GM12878 (cell line): ENCODE data around the gene IGFBP2. TPM values are rescaled to one million over a fixed set of nuclear protein-coding genes. Genes with fewer than 3 reads are reported as not detected.

Experiments used
- ATAC-seq: fragments of 200-7000 bp; cut with Tn5 transposase; 3 replicates; pipeline ENCODE4 v1.9.1; 2020; ENCODE audit warnings: mild to moderate bottlenecking, moderate library complexity
- BruUV-seq: library from RNA; stranded (reverse); fragments of 400-500 nt; replicated peaks from 2 replicates; lab custom pipeline; 2021; lab: Mats Ljungman, UMichigan
- CTCF ChIA-PET: fragments of 300-600 bp; sonication (Branson Sonifier 250); formaldehyde crosslinking; extraction: SDS; loops from one replicate; lab custom pipeline; 2021; ENCODE audit warnings: inconsistent platforms; lab: Yijun Ruan, JAX
- POLR2A ChIA-PET: fragments of 350-600 bp; formaldehyde crosslinking; extraction: SDS; loops from one replicate; lab custom pipeline; 2021; ENCODE audit warnings: inconsistent platforms; lab: Charles Lee
- RAD21 ChIA-PET: fragments of 300-600 bp; sonication (Branson Sonifier 250); formaldehyde crosslinking; loops from one replicate; lab custom pipeline; 2023; ENCODE audit warnings: antibody characterized with exemption; ENCODE audit not compliant: unreplicated experiment; lab: Charles Lee
- SMC1A ChIA-PET: fragments of 300-600 bp; sonication (Branson Sonifier 250); formaldehyde crosslinking; loops from one replicate; lab custom pipeline; 2023; ENCODE audit not compliant: unreplicated experiment, uncharacterized antibody; lab: Charles Lee
- DNase-seq: peaks from one replicate; pipeline ENCODE4 v3.0.0-alpha.2; 2011; ENCODE audit warnings: low read depth, low spot score
- FAIRE-seq: peaks from 3 replicates; lab custom pipeline; 2011; peaks lifted over from hg19 to GRCh38; lab: Jason Lieb, UNC
- H2AFZ ChIP-seq: 2 replicates; pipeline ENCODE4 v1.6.0; 2011; ENCODE audit warnings: low read depth, low read length, control low read depth; ENCODE audit not compliant: control insufficient read depth
- H3K27ac ChIP-seq: 2 replicates; pipeline ENCODE4 v1.5.1; 2011; ENCODE audit warnings: control low read depth; ENCODE audit not compliant: control insufficient read depth, insufficient read depth
- H3K27me3 ChIP-seq, 2 experiments: replicated peaks in 1 of 2; 2 replicates each; pipeline versions ENCODE4 v1.6.0 to v1.6.1; 2011; ENCODE audit warnings: low read length in 1 of 2; ENCODE audit not compliant: control insufficient read depth in 2 of 2, insufficient read depth in 2 of 2
- H3K36me3 ChIP-seq, 2 experiments: 2 replicates each; pipeline ENCODE4 v1.5.1; 2011; ENCODE audit warnings: low read length in 1 of 2; ENCODE audit not compliant: control insufficient read depth in 2 of 2, insufficient read depth in 2 of 2
- H3K4me1 ChIP-seq: 2 replicates; pipeline ENCODE4 v1.6.1; 2011; ENCODE audit warnings: mild to moderate bottlenecking, low read length, moderate library complexity, mixed read lengths; ENCODE audit not compliant: control insufficient read depth, insufficient read depth
- H3K4me2 ChIP-seq: 2 replicates; pipeline ENCODE4 v1.6.0; 2011; ENCODE audit warnings: control low read depth; ENCODE audit not compliant: control insufficient read depth, insufficient read depth
- H3K4me3 ChIP-seq: fragments of 200-600 bp; sonication (generic); 2 replicates; pipeline ENCODE4 v1.5.1; 2016
- H3K79me2 ChIP-seq: 2 replicates; pipeline ENCODE4 v1.6.0; 2011; ENCODE audit warnings: low read length; ENCODE audit not compliant: control insufficient read depth, insufficient read depth
- H3K9ac ChIP-seq: 2 replicates; pipeline ENCODE4 v1.8.0; 2011; ENCODE audit warnings: low read length, control low read depth, mixed read lengths; ENCODE audit not compliant: control insufficient read depth, insufficient read depth
- H3K9me3 ChIP-seq: replicated peaks from 3 replicates; pipeline ENCODE4 v1.5.1; 2011; ENCODE audit warnings: mild to moderate bottlenecking, low read length; ENCODE audit not compliant: control insufficient read depth, insufficient read depth
- H4K20me1 ChIP-seq: 2 replicates; pipeline ENCODE4 v1.6.0; 2011; ENCODE audit not compliant: control insufficient read depth, insufficient read depth
- BRCA1 ChIP-seq: IDR thresholded peaks from 2 replicates; pipeline ENCODE4 v1.6.1; 2011; ENCODE audit warnings: low read depth, low read length, improper control_type of control experiment
- CREM ChIP-seq: IDR thresholded peaks from 2 replicates; pipeline ENCODE4 v1.6.1; 2014; ENCODE audit warnings: antibody characterized with exemption, low read depth
- DPF2 ChIP-seq: fragments of 450-650 bp; IDR thresholded peaks from 2 replicates; pipeline ENCODE4 v1.6.1; 2017; ENCODE audit warnings: mild to moderate bottlenecking
- ESRRA ChIP-seq: IDR thresholded peaks from 2 replicates; pipeline ENCODE4 v1.6.1; 2012; ENCODE audit warnings: mild to moderate bottlenecking, low read length, improper control_type of control experiment
- FOXK2 ChIP-seq: fragments of 450-650 bp; IDR thresholded peaks from 2 replicates; pipeline ENCODE4 v1.6.1; 2017; ENCODE audit warnings: mild to moderate bottlenecking, moderate library complexity
- HCFC1 ChIP-seq: fragments of 150-350 bp; IDR thresholded peaks from 2 replicates; pipeline ENCODE4 v1.6.1; 2014; ENCODE audit warnings: low read length
- IRF4 ChIP-seq: IDR thresholded peaks from 2 replicates; pipeline ENCODE4 v1.6.1; 2011; ENCODE audit warnings: low read depth, low read length
- NFXL1 ChIP-seq: fragments of 450-650 bp; IDR thresholded peaks from 2 replicates; pipeline ENCODE4 v1.6.1; 2017; ENCODE audit warnings: antibody characterized with exemption, mild to moderate bottlenecking, borderline replicate concordance
- PAX5 ChIP-seq: IDR thresholded peaks from 2 replicates; pipeline ENCODE4 v1.6.1; 2011; ENCODE audit warnings: low read depth, low read length, borderline replicate concordance
- STAT3 ChIP-seq: IDR thresholded peaks from 2 replicates; pipeline ENCODE4 v1.6.1; 2011; ENCODE audit warnings: low read depth, low read length, improper control_type of control experiment
- WGBS: methylation state at CpG from one replicate; pipeline ENCODE4 v1.1.6; 2016; ENCODE audit warnings: low lambda C conversion rate; ENCODE audit not compliant: insufficient replicate concordance, insufficient coverage; ENCODE audit errors: missing lambda C conversion rate; 5-methylcytosine and 5-hydroxymethylcytosine counted together
- in situ Hi-C: fragments of 300-500 bp; cut with MboI; formaldehyde crosslinking; loops from 9 replicates; pipeline ENCODE4 v1.14.3; 2018; ENCODE audit warnings: mixed read lengths
- intact Hi-C: fragments of 100-400 bp; cut with micrococcal nuclease; formaldehyde crosslinking; loops from one replicate; pipeline ENCODE4 v1.14.2; 2022; ENCODE audit not compliant: unreplicated experiment
- polyA plus RNA-seq, 11 experiments: library from polyadenylated mRNA; depleted of rRNA in 4 of 11; unstranded in 6 of 11; stranded (reverse) in 5 of 11; fragments of >200 nt; fragmentation: Nextera tagmentation in 4 of 11; fragmentation: Illumina TruSeq in 1 of 11; extraction: Ambion mirVana in 4 of 11; extraction: Trizol in 1 of 11; gene quantifications; 1 replicate in 1 of 11; 2 replicates in 10 of 11; pipeline versions ENCODE4 v1.2.1 to v1.2.3, GENCODE V29; 2011 to 2016; ENCODE audit warnings: inconsistent platforms in 2 of 11, missing spikeins in 2 of 11, low read depth in 1 of 11
- total RNA-seq, 4 experiments: library from RNA; depleted of rRNA in 3 of 4; stranded (reverse); fragments of >200 nt in 3 of 4; fragmentation: Illumina TruSeq in 1 of 4; extraction: Trizol in 1 of 4; gene quantifications; 2 replicates each; pipeline versions ENCODE4 v1.2.1 to v1.2.3, GENCODE V29; 2013 to 2021
- TF ChIP-seq, protein P1 (sequence below): fragments of 450-650 bp; IDR thresholded peaks from 2 replicates; pipeline ENCODE4 v1.6.1; 2016; ENCODE audit warnings: mild to moderate bottlenecking, moderate library complexity, borderline replicate concordance
- TF ChIP-seq, protein P2 (sequence below): fragments of 450-650 bp; IDR thresholded peaks from 2 replicates; pipeline ENCODE4 v1.6.1; 2017; ENCODE audit warnings: mild to moderate bottlenecking
- TF ChIP-seq, protein P3 (sequence below): fragments of 450-650 bp; IDR thresholded peaks from 2 replicates; pipeline ENCODE4 v1.6.1; 2017; ENCODE audit warnings: mild to moderate bottlenecking, moderate library complexity
- TF ChIP-seq, protein P4 (sequence below): IDR thresholded peaks from 2 replicates; pipeline ENCODE4 v1.6.1; 2011; ENCODE audit warnings: borderline replicate concordance, low read depth, mild to moderate bottlenecking, moderate library complexity, low read length; ENCODE audit not compliant: insufficient read depth, poor library complexity, severe bottlenecking

The IGFBP2 gene
- total and polyA plus RNA-seq, 10 of the 15 experiments (the other 5 are each of a cell fraction or from before 2014, with no cell fraction given): 0.11 to 1.5 (median 0.38) TPM; not detected in 5

DNA sequence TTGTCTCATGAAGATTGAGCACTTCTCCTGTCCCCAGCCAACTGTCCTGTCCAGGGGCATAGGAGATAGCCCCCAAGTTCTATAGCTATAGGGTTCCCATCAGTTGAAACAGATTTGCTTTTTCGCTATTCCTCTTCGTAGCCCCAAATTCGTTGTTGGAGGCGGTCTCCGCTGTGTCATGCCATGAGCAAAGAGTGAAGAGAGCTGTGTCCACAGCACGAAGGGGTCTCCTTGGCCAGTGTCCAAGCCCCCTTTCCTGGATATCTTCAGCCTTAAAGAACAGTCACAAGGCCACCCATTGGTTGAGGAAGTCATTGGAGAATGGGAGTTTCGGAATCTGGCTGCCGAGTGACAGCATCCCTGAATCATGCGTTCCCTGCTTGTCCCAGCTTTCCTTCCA is 41.2 kb downstream of the IGFBP2 start:
- ChIA-PET CTCF (interaction anchor here (1.0 kb wide), 1 partner anchor 13 kb away, joined by 3 read pairs; no protein-coding TSS in a partner anchor), SMC1A (interaction anchor here (0.8 to 1.4 kb wide), 2 partner anchors 155 to 273 kb away, joined by 3 to 8 read pairs; no protein-coding TSS in a partner anchor), RAD21 (interaction anchor here (1.0 kb wide), 1 partner anchor 156 kb away, joined by 3 read pairs; no protein-coding TSS in a partner anchor), POLR2A (no interaction called here)
- no peaks in the 10 kb centered on the region for H4K20me1 ChIP-seq
- no TSS peak for BruUV-seq
- H2AFZ ChIP-seq: no peak overlapping the region
- H3K9me3 ChIP-seq: no peaks in the 10 kb centered on the region
- no peak overlapping the region for H3K4me2 ChIP-seq
- FAIRE-seq: no peak
- H3K36me3 ChIP-seq: no peaks in the 10 kb centered on the region
- peaks cover 2 to 5% of the 10 kb centered on the region in 2 experiments for H3K27me3 ChIP-seq
- 81% methylated on average over 9 of the region's 9 CpGs for WGBS
- in situ Hi-C loops: no loop called here
- no peak for ATAC-seq
- no peak overlapping the region for H3K4me3 ChIP-seq
- H3K9ac ChIP-seq: no peak overlapping the region
- DNase-seq: no peak
- intact Hi-C loops: no loop called here
- no peaks in the 10 kb centered on the region for H3K4me1 ChIP-seq
- no peaks in the 10 kb centered on the region for H3K79me2 ChIP-seq
- no peak overlapping the region for H3K27ac ChIP-seq
- TF ChIP-seq ESRRA (no peak), NFXL1 (no peak), PAX5 (no peak), IRF4 (no peak), FOXK2 (no peak), HCFC1 (no peak), STAT3 (no peak), DPF2 (no peak), BRCA1 (no peak), CREM (no peak)
- TF ChIP-seq, protein P1, sequence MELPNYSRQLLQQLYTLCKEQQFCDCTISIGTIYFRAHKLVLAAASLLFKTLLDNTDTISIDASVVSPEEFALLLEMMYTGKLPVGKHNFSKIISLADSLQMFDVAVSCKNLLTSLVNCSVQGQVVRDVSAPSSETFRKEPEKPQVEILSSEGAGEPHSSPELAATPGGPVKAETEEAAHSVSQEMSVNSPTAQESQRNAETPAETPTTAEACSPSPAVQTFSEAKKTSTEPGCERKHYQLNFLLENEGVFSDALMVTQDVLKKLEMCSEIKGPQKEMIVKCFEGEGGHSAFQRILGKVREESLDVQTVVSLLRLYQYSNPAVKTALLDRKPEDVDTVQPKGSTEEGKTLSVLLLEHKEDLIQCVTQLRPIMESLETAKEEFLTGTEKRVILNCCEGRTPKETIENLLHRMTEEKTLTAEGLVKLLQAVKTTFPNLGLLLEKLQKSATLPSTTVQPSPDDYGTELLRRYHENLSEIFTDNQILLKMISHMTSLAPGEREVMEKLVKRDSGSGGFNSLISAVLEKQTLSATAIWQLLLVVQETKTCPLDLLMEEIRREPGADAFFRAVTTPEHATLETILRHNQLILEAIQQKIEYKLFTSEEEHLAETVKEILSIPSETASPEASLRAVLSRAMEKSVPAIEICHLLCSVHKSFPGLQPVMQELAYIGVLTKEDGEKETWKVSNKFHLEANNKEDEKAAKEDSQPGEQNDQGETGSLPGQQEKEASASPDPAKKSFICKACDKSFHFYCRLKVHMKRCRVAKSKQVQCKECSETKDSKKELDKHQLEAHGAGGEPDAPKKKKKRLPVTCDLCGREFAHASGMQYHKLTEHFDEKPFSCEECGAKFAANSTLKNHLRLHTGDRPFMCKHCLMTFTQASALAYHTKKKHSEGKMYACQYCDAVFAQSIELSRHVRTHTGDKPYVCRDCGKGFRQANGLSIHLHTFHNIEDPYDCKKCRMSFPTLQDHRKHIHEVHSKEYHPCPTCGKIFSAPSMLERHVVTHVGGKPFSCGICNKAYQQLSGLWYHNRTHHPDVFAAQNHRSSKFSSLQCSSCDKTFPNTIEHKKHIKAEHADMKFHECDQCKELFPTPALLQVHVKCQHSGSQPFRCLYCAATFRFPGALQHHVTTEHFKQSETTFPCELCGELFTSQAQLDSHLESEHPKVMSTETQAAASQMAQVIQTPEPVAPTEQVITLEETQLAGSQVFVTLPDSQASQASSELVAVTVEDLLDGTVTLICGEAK: no peak
- TF ChIP-seq, protein P2, sequence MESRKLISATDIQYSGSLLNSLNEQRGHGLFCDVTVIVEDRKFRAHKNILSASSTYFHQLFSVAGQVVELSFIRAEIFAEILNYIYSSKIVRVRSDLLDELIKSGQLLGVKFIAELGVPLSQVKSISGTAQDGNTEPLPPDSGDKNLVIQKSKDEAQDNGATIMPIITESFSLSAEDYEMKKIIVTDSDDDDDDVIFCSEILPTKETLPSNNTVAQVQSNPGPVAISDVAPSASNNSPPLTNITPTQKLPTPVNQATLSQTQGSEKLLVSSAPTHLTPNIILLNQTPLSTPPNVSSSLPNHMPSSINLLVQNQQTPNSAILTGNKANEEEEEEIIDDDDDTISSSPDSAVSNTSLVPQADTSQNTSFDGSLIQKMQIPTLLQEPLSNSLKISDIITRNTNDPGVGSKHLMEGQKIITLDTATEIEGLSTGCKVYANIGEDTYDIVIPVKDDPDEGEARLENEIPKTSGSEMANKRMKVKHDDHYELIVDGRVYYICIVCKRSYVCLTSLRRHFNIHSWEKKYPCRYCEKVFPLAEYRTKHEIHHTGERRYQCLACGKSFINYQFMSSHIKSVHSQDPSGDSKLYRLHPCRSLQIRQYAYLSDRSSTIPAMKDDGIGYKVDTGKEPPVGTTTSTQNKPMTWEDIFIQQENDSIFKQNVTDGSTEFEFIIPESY: no peak
- TF ChIP-seq, protein P3, sequence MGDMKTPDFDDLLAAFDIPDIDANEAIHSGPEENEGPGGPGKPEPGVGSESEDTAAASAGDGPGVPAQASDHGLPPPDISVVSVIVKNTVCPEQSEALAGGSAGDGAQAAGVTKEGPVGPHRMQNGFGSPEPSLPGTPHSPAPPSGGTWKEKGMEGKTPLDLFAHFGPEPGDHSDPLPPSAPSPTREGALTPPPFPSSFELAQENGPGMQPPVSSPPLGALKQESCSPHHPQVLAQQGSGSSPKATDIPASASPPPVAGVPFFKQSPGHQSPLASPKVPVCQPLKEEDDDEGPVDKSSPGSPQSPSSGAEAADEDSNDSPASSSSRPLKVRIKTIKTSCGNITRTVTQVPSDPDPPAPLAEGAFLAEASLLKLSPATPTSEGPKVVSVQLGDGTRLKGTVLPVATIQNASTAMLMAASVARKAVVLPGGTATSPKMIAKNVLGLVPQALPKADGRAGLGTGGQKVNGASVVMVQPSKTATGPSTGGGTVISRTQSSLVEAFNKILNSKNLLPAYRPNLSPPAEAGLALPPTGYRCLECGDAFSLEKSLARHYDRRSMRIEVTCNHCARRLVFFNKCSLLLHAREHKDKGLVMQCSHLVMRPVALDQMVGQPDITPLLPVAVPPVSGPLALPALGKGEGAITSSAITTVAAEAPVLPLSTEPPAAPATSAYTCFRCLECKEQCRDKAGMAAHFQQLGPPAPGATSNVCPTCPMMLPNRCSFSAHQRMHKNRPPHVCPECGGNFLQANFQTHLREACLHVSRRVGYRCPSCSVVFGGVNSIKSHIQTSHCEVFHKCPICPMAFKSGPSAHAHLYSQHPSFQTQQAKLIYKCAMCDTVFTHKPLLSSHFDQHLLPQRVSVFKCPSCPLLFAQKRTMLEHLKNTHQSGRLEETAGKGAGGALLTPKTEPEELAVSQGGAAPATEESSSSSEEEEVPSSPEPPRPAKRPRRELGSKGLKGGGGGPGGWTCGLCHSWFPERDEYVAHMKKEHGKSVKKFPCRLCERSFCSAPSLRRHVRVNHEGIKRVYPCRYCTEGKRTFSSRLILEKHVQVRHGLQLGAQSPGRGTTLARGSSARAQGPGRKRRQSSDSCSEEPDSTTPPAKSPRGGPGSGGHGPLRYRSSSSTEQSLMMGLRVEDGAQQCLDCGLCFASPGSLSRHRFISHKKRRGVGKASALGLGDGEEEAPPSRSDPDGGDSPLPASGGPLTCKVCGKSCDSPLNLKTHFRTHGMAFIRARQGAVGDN: no peak
- TF ChIP-seq, protein P4, sequence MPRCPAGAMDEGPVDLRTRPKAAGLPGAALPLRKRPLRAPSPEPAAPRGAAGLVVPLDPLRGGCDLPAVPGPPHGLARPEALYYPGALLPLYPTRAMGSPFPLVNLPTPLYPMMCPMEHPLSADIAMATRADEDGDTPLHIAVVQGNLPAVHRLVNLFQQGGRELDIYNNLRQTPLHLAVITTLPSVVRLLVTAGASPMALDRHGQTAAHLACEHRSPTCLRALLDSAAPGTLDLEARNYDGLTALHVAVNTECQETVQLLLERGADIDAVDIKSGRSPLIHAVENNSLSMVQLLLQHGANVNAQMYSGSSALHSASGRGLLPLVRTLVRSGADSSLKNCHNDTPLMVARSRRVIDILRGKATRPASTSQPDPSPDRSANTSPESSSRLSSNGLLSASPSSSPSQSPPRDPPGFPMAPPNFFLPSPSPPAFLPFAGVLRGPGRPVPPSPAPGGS: no peak
